ENCODE data around the gene PSPN.

Gene PSPN

DNA sequence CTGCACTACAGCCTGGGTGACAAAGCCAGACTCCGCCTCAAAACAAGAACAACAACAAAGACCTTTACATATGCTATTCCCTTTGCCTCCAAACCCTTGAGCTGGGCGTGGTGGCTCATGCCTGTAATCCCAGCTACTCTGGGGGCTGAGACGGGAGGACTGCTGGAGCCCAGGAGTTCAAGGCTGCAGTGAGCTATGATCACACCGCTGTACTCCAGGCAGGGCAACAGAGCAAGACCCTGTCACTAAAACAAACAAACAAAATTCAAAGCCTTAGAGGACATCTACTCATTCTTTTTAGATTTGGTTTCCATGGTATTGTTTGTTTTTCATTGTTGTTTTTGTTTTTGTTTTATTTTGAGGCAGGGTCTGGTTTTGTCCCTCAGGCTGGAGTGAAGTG lies 50.1 kb downstream of the PSPN start:
- DNase-seq (ENCODE audit: low read depth): no peak

All from HS-5 (cell line).